Right lung (tissue), 10 donors: Measurements from ENCODE around the gene GCFC2. TPM values are rescaled to one million over a fixed set of nuclear protein-coding genes. Genes with fewer than 3 reads are reported as not detected.
"Not testable (repeated sequence)": the region's sequence is repeated elsewhere in the genome, so short reads cannot be mapped to it uniquely, and the experiment has no call there.

ENCODE experiments used
- DNase-seq, 2 donors: peaks; one replicate each; pipeline ENCODE4 v3.0.0-alpha.2; 2013
- long read RNA-seq, 8 donors: transcript quantifications; one replicate each; lab custom pipeline, GENCODE V29; 2026
- polyA plus RNA-seq, 5 donors: library from polyadenylated mRNA; unstranded; fragments of 120-200 nt; gene quantifications; one replicate each; pipeline versions ENCODE4 v1.2.1 to v1.2.3, GENCODE V29; 2013; ENCODE audit warnings: inconsistent platforms in 1 of 5, low replicate concordance in 1 of 5; ENCODE audit not compliant: insufficient read length in 5 of 5, insufficient read depth in 1 of 5

The GCFC2 gene
- polyA plus RNA-seq, result 10 to 100 TPM; 28.4 to 55.7 (median 44.7) TPM
- long read RNA-seq, donor 1, full-length matches to known transcripts, result 7 of 200 reads
- long read RNA-seq, donor 1, partial matches to known transcripts, result 193 of 200 reads
- long read RNA-seq, donor 1, other reads (novel, unspliced or antisense), result 0 of 200 reads
- long read RNA-seq, donor 2, full-length matches to known transcripts, result 4 of 4 reads
- long read RNA-seq, donor 2, partial matches to known transcripts, result 0 of 4 reads
- long read RNA-seq, donor 2, other reads (novel, unspliced or antisense), result 0 of 4 reads
- long read RNA-seq, donor 3, full-length matches to known transcripts, result 6 of 14 reads
- long read RNA-seq, donor 3, partial matches to known transcripts, result 8 of 14 reads
- long read RNA-seq, donor 3, other reads (novel, unspliced or antisense), result 0 of 14 reads
- long read RNA-seq, donor 4, partial matches to known transcripts, result 0 of 1 reads
- long read RNA-seq, donor 4, other reads (novel, unspliced or antisense), result 0 of 1 reads
- long read RNA-seq, donor 5, partial matches to known transcripts, result 30 of 32 reads
- long read RNA-seq, donor 5, other reads (novel, unspliced or antisense), result 0 of 32 reads
- long read RNA-seq, donor 6, full-length matches to known transcripts, result 3 of 3 reads
- long read RNA-seq, donor 6, partial matches to known transcripts, result 0 of 3 reads
- long read RNA-seq, donor 6, other reads (novel, unspliced or antisense), result 0 of 3 reads
- long read RNA-seq, donor 7, partial matches to known transcripts, result 0 of 3 reads
- long read RNA-seq, donor 7, other reads (novel, unspliced or antisense), result 0 of 3 reads
- long read RNA-seq, donor 8, full-length matches to known transcripts, result 3 of 3 reads
- long read RNA-seq, donor 8, partial matches to known transcripts, result 0 of 3 reads
- long read RNA-seq, donor 8, other reads (novel, unspliced or antisense), result 0 of 3 reads

DNA sequence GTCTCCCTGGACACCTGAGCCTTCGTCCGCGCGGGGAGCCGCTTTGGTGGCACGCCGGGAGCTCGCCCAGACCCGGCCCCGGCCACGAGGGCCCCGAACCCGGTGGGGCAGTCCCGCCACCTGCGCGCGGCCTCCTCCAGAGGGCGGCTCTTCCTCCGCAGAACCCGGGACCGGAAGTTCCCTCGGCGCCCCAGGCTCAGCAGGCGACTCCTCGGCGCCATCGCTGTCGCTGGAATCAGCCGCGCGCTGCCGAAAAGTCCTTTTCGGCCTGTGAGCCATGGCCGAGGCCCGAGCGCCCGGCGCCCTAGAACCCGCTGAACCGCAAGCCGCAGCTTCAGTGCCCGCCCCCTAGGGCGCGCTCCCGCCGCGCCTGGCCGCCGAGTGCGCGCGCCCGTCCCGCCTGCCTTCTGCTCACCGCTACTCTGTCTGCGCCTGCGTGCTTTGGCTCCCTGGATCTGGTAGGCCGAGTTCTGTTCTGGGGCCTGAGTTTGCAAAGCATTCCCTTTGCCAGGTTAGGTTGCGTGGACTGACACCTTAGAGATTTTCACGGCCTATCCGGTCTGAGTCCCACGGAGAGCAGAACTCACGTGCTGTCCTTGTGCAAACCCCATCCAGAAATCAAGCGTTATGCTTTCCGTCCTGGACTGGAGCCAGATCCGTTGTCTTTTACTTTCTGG lies at the start of gene GCFC2:
Gene GCFC2 (minus strand): TSS at position 339 of the 677 bp plus-strand sequence. CDS start 60 bp downstream, at position 279.
- DNase-seq, result peak; percentile 88 to 90

DNA sequence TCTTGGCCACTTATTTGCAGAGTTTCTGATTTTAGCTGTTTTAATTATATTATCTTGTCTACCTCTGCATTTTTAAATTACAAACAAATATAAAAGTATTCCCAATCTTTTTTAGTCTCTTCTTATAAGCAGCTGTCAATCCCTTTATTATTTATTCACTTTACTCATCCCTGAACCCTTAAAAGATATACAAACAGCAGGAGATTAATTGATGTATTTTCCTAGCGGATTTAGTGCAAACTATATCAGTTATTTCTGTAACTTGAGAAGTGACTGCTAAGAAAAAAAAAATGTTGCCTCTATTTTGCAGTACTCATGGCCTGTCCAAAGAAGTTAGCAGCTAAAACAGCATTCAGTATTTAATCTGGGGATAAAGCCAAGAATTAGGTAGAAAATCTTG lies 42.1 kb upstream of the GCFC2 start:
- DNase-seq, result no peak

DNA sequence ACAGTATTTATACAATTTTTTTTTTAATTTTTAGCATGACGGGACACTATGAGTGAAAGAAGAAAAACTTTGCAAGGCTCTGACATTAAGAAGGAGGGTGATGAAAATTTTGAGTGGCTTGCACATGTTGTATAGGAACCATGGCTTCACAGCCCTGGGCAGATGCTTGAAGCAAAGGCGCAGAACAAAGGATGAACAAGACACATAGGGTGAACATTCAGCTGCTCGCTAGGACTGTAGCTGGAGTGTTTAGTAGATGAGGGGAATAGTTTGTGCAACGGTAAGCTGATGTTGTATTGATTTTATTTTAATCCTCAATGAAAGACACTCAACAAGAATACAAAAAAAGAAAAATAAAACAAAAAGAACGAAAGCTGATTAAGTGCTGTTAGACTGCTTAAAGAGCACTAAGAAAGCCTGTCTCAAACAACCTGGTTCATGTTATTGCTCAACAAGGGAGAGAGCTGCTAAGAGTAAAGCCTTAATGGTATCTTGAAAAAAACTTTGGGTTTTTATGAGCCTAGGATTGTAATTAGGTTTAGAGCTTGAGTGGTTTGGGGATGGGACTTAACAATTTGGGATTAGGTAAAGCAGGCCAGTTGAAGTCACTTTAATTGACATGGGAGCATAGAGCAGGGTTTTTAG lies 41.2 kb upstream of the GCFC2 start:
- DNase-seq, result no peak

DNA sequence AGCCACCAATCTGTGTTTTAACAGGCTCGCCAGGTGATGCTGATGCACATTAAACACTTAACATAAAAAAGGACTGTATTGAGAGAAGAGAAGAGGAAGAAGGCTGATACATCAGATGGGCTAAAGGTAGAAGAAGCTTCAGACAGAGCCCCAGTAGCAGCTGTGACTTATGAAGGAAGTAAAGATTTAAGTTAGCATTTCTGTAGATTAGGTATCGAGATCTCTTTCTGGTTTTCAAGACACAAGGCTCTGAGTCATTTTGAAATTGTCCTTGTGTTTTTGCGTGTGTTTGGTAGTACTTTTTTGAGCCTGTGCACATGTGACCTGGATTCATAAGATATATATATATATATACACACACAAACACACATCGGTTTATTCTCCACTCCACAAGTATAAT lies 40.6 kb upstream of the GCFC2 start:
- no peak for DNase-seq

DNA sequence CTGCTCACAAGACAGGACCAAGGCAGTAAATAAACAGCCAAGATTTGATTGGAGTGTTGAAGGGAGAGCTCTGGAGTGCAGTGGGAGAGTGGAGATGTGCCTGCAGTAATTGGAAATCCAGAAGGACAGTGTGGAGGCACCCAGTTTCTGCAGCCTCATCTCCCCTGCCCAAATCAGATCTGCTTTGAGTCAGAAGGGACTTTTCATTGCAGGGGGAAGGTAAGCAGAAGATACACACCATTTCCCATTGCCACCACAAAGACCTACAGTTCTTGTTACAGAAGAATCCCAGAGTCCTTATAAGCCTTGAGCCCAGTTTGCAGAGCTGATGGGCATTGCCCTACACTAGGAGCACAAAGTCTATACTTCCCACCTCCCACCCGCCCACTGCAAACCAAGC lies 27.2 kb upstream of the GCFC2 start:
- no peak for DNase-seq

DNA sequence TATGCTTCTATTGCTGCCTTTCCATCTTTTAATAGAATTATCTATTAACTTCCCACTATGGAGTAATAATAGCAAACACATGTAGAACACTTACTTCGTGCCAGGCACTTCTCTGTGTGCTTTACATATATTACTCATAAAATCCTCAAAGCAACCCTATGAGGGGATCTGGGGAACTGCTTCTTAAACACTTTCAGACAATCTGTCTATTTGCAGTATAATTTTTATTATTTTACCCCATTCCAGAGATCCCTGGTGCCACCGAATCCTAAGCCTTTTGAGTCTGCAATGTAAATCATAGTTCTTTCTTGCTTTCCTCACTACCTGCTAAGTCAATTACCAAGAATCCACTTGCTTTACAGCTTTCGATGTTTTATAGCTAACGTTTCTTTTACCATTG lies 25.6 kb upstream of the GCFC2 start:
- no peak for DNase-seq

DNA sequence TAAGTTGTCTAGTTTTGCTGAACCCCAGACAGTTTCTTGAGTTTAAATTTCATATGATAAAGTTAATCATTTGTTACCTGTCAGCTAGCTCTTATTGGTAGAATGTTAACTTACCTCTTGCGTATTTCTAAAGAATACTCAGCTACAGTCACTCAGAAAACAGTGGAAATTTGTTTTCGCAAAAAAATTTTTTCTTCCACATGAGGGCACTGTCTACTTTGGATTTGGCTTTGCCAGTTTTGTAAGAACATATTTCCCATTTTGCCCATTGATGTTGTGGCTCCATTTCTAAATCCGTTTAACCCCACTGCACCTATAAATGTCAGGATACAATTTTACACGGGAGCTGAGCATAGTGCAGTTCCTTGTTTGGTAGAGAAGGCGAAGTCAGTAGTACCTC lies 19.1 kb upstream of the GCFC2 start:
- no peak for DNase-seq

DNA sequence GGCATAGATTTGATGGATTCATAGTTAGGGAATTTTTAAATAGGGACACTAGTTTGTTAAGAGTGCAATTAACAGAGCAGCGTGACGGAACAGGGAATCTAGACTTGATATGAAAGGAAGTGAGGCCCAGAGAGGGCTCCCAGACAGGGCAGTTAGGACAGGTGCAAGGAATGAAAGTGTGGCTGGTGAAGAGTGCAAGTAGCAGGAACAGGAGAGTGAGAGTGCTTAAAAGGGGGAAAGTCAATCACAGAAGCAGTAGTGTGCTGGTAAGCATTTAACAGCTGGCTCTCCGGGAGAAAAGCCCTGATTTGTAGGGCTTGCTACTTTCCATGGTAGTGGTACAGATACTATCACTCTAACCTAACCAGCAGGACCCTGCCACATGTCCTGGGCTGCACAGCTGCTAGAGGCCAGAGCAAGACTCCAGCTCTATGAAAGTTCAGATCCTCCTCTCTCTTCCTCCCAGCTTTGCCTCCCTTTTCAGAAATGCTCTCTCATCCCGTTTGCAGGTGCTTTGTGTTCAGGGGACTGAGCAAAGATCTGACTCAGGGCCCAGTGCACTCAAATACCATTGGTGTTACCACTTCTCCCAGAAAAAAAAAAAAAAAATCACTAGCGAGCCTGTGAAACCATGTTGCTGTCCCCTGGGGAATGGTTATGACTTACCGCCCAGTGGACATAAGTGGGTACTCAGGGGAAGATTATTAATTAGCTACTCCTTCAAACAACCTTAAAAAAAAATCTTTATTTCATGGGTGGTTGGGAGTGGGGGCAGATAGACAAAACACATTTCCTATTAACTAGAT lies 18.1 kb upstream of the GCFC2 start:
- DNase-seq, result no peak

DNA sequence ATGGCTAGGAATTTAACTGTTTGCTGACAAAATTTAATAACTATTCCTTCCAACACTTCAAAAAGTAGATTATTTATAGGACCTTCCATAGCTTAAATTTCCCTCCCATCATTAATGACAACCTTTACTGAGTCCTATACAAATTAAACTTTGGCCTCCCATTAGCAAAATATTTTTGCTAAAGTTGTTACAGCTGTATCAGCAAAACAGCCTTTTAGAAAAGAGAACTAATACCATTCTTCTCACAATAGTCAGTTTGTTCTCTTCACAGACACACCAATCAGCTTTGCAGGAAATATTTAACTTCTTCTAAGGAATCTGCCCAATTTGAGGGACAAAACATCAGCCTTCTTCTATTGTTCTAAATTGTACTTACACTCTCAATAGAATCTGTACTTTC lies 12.0 kb upstream of the GCFC2 start:
- no peak for DNase-seq

DNA sequence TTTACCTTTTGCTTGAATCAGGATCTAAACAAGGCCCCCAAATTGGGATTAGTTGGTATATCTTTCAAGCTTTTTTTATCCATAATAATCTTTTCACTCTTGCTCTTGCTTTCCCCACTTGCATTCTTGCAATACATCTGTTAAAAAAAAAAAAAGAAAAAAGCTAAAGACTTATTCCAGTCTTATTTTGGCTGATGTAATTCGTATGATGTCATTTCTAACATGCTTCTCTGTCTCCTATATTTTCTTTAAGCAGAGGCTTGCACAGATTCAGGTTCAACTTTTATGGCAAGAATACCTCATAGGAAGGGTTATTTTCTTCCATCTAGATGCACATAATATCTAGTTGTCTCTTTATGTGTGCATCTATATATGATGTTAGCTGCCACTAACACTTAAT lies 9.8 kb upstream of the GCFC2 start:
- no peak for DNase-seq

DNA sequence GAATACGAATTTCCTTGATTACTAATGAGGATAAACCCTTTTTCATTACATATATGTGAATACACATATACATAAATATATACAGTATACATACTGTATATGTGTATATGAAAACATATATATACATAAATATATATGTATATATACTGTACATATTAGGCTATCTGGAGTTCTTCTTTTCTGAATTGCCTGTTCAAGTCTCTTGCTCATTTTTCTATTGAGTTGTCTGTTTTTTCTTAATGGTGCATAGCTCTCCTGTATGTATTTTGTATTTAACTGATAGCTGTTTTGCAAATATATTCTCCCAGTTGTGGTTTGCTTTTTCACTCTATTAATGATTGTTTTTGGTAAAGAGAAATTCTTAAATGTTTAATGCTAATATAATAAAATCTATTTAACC lies 8.9 kb upstream of the GCFC2 start:
- DNase-seq, result no peak

DNA sequence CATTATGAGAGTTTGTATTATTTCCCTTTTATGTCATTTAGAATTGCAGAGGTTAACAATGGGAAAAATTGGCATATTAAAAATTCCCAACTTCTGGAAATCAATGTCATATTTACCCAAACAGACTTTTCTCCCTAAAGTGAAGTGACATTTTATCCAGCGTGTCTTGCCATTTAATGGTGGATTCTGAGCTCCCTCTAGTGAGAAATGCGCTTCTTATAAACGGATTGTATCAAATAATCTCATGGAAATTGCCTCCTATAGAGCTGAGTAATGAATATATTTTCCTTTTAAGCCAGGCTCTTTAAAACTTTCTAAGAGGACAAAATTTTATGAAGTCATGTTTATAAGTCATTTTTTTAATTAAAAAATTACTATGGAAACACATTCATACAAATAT lies 5.7 kb upstream of the GCFC2 start:
- DNase-seq, result no peak

DNA sequence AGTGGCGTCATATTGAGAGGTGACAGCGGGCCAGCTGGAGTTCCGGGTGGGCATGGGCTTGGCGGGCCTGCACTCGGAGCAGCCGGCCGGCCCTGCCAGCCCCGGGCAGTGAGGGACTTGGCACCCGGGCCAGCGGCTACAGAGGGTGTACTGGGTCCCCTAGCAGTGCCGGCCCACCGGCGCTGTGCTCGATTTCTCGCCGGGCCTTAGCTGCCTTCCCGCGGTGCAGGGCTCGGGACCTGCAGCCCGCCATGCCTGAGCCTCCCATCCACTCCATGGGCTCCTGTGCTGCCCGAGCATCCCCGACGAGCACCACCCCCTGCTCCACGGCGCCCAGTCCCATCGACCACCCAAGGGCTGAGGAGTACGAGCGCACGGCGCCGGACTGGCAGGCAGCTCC lies 875 bp upstream of the GCFC2 start:
- DNase-seq, result not testable (repeated sequence)

DNA sequence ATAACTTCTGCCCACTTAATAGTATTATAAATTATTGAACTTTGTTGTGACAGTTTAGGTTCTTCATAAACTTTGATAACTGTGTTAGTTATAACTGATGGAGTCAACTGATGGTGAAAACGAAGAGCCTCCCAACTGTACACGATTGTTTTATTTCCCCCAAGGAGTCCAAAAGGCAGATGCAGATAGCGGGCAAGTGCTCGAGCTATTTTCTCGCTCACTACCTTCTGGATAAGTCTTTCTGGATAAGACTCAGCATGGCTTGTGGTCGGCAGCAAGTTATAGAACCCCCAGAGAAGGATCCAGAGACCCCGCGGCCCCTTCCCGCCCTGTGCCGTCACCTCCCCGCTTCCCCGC lies 517 bp downstream of the GCFC2 start:
- no peak for DNase-seq

DNA sequence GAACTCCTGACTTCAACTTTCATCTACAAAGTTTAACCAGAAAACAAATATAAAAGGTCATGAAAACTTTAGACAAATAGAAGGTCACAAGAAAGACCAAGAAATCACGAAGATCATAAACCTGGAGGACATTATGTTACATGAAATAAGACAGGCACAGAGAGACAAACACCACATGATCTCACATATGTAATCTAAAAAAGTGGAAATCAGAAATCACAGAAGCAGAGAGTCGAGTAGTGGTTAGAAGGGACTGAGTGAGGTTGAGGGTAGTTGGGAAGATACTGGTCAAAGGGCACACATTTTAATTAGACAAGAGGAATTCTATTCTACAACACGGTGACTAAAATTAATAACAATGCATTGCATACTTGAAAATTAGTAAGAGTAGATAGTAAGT lies 1.4 kb downstream of the GCFC2 start:
- DNase-seq, result no peak

DNA sequence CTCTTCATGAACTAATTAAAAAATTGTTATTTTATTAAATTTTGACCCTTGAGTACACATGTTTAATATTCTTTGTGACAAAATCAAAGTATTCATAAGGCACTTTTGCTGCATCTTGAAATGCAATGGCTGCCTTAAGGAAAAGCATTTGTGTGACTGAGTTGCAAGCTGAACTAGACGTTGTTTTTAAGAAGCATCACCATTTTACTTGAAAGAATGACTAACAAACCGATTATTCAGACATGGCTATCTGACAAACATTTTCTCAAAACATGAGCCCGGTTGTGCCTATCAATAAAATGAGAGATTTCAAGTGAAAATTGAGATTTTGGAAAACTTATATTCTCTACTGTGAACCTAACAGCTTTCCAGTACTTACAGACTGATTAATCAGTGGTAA lies 2.8 kb downstream of the GCFC2 start:
- DNase-seq, result no peak

DNA sequence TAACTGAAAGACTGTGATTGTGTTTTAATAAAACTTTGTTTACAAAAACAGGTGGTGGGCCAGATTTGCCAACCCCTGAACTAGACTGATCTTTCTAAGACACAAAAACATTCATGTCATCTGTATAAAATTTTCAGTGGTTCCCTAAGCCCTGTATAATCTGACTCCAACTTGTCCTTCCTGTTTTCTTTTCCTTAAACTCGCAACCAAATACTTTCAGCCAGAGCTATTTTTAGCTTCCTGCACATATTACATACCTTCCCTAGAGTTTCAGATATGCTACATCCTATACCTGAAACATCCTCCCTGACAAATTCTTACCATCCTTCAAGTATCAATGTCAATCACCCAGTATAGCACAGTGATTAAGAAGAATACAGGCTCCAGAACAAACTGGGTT lies 4.8 kb downstream of the GCFC2 start:
- DNase-seq, result no peak

DNA sequence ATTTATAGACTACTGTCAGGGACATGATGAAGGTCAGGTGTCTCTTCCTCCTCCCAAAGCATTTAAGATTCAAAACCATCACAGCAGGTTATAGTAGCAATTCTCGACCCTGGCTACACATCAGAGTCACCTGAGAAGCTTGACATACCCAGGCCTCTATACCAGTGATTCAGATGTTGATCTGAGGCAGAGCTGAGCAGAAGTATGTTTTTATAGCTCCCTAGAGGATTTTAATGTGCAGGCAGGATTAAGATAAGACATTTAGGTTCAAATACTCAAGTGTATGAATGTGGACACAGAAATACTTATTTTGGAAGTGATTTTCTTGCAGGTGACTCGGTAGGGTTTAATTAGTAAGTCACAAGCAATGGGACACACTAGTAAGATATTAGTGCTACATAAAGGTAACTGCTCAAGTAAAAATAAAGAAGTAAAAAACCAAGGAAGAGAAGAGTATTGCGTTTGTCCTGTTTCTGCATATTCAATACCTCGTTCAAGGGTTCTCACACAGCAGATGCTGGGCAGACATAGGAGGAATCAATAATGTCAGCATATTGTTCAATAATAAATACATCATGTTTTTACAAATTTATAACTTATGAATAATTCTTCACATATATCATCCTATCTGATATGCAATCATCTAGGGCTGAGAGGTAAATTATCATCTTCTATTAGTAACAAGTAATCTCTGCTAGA lies 7.0 kb downstream of the GCFC2 start:
- DNase-seq, result no peak

DNA sequence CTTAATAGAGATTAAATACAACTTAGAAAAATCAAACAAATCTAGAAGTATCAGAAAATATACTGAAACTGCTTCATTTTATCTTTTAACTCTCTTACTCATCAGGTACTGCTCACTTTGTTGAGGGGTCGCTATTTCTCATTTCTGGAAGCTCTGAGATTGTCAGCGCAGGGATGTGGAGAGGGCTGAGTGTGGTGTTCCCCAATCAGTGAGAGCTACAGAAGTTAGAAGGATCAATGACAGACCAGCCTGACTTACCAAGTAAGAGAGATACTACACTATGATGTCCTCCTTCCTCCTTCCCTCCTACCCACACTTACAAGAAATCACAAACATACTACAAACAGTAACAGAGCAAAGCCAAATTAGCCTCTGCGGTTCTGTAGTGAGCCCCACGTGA lies 8.1 kb downstream of the GCFC2 start:
- no peak for DNase-seq

DNA sequence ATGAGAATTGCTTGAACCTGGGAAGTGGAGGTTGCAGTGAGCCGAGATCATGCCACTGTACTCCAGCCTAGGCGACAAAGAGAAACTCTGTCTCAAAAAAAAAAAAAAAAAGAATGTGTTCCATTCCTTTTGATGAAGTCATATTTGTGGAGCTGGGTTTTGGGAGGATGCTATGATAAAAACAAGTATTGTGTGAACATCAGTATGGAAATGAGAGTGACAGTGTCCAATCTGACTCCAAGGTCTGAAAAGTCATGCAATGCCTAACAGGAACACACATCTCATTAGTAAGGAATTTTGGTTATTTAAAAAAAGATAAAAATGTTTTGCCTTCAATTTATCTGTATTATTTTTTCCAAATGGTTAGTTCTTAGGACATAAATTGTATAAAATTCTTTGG lies 11.8 kb downstream of the GCFC2 start:
- DNase-seq, result no peak
